GM10266 (cell line): ENCODE data around the gene SMNDC1.

Experiments used
- DNase-seq: peaks from one replicate; pipeline ENCODE4 v3.0.0; 2012; ENCODE audit errors: extremely low spot score
- TF ChIP-seq, protein P1 (sequence below): IDR thresholded peaks from 2 replicates; pipeline ENCODE4 v1.5.1; 2012; ENCODE audit warnings: mild to moderate bottlenecking, low read depth; ENCODE audit not compliant: control insufficient read depth, insufficient read depth; ENCODE audit errors: missing control alignments

The SMNDC1 gene

DNA sequence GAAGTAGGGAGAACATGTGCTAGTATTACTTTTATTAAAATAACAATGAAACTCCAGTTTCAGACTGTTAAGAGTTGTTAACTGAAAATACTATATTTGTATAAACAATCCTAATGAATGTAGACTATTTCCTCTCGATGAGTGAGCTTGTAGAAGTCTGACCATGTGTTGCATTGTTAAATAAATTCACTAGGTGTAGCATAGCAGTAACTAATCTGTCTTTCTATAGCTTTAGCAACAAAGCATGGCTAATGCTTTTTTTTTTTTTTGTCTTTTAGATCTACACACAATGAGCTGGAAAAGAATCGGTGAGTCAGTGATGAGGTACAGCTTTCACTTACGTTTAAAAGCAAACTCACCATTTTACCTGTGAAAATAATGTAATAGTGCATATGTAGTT, 60.2 kb downstream of the SMNDC1 start:
- DNase-seq, result no peak
- TF ChIP-seq, protein P1, sequence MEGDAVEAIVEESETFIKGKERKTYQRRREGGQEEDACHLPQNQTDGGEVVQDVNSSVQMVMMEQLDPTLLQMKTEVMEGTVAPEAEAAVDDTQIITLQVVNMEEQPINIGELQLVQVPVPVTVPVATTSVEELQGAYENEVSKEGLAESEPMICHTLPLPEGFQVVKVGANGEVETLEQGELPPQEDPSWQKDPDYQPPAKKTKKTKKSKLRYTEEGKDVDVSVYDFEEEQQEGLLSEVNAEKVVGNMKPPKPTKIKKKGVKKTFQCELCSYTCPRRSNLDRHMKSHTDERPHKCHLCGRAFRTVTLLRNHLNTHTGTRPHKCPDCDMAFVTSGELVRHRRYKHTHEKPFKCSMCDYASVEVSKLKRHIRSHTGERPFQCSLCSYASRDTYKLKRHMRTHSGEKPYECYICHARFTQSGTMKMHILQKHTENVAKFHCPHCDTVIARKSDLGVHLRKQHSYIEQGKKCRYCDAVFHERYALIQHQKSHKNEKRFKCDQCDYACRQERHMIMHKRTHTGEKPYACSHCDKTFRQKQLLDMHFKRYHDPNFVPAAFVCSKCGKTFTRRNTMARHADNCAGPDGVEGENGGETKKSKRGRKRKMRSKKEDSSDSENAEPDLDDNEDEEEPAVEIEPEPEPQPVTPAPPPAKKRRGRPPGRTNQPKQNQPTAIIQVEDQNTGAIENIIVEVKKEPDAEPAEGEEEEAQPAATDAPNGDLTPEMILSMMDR, result no peak

DNA sequence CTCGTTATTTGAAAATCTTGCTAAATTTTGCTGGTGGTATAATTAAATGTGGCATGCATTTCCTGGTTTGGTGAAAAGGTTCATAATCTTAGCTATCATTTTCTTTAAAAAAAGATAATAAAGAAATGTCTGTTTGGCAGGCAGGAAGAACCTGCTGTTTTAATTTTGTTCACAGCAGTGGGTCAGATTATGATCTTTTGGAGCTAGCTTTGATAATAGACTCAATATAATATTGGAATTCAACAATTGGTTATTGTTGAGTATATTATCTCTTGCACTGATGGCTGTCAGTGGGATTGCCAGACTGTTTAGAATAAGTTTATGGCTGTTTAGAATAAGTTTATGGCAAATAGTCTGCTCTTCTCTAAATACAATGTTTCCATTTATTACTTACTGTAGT, 62.2 kb downstream of the SMNDC1 start:
- TF ChIP-seq, protein P1, result no peak
- no peak for DNase-seq

DNA sequence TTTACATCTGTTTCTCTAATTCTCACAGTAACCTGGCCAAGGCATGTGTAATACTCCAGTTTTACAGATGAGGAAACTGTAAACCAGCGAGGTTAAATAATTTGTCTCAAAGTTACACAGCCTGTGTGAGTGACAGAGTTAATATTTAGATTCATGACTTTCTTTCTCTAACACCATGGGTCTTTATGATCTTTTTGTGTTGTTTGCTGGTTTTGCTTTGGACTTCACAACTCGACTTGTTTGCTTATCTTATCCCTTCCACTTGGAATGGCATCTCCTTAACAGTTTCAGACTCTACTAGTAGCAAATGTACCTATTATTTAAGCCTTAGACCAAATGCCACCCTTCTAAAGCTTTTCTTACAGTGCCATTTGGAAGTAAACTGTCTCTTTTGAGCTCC, 62.9 kb downstream of the SMNDC1 start:
- TF ChIP-seq, protein P1, result no peak
- no peak for DNase-seq

DNA sequence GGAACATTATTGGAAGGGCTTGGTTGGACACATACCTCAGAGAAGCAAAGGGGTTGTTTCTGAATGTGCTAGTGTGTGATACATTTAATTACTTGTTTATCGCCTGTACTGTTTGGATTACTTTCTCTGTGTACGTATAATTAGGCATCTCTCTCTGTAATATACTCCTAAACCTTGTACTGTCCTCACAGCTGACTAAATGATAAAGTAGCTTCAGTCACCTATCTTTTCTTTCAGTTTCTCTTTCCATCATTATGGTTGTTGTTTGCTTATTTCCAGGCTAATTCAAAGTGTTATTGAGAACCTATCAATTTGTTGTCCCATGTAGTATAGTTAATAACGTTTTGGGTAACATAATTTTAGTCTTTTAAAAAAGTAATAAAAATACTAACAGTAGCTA, 63.3 kb downstream of the SMNDC1 start:
- TF ChIP-seq, protein P1, result no peak
- no peak for DNase-seq
